Ishikawa (cell line): ENCODE data around the gene FCER1G.

Source experiments
- CEBPB ChIP-seq: IDR thresholded peaks from 2 replicates; pipeline ENCODE4 v1.6.1; 2012
- CREB1 ChIP-seq: IDR thresholded peaks from 2 replicates; pipeline ENCODE4 v1.6.1; 2012; ENCODE audit warnings: low read depth
- EGR1 ChIP-seq: IDR thresholded peaks from 2 replicates; pipeline ENCODE4 v1.6.1; 2012
- NFIC ChIP-seq: IDR thresholded peaks from 2 replicates; pipeline ENCODE4 v1.6.1; 2012
- TAF1 ChIP-seq: IDR thresholded peaks from 2 replicates; pipeline ENCODE4 v1.6.1; 2012; ENCODE audit warnings: low read depth, mild to moderate bottlenecking
- YY1 ChIP-seq: IDR thresholded peaks from 2 replicates; pipeline ENCODE4 v1.6.1; 2012; ENCODE audit warnings: low read depth
- TF ChIP-seq, protein P1 (sequence below): IDR thresholded peaks from 2 replicates; pipeline ENCODE4 v1.6.1; 2012
- TF ChIP-seq, protein P2 (sequence below): IDR thresholded peaks from 2 replicates; pipeline ENCODE4 v1.6.1; 2012
- TF ChIP-seq, protein P3 (sequence below): IDR thresholded peaks from 2 replicates; pipeline ENCODE4 v1.6.1; 2012; ENCODE audit warnings: low read depth, mild to moderate bottlenecking

Gene FCER1G

DNA sequence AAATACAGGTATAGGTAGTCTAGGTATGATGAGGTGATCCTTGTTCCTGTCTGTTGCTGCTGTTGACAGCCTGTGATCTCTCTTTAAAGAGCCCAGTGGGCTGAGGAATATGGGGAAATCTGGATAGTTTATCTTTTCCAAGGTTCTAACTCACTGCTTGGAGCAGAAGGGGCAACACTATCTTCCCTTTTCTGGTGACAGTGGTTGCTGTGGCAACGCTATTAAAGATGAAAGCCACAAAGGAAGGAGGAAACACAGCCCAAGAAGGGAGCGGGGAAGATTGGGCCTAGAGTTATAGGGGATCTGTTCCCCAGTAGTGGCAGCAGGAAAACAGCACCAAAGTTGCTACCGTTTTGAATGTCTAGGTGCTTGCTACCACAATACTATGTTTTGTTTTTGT lies 52.2 kb downstream of the FCER1G start:
- TF ChIP-seq CEBPB (no peak), TAF1 (no peak), CREB1 (no peak), NFIC (no peak), EGR1 (no peak), YY1 (no peak)
- TF ChIP-seq, protein P1, sequence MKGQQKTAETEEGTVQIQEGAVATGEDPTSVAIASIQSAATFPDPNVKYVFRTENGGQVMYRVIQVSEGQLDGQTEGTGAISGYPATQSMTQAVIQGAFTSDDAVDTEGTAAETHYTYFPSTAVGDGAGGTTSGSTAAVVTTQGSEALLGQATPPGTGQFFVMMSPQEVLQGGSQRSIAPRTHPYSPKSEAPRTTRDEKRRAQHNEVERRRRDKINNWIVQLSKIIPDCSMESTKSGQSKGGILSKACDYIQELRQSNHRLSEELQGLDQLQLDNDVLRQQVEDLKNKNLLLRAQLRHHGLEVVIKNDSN: no peak
- TF ChIP-seq, protein P2, sequence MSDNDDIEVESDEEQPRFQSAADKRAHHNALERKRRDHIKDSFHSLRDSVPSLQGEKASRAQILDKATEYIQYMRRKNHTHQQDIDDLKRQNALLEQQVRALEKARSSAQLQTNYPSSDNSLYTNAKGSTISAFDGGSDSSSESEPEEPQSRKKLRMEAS: no peak
- TF ChIP-seq, protein P3, sequence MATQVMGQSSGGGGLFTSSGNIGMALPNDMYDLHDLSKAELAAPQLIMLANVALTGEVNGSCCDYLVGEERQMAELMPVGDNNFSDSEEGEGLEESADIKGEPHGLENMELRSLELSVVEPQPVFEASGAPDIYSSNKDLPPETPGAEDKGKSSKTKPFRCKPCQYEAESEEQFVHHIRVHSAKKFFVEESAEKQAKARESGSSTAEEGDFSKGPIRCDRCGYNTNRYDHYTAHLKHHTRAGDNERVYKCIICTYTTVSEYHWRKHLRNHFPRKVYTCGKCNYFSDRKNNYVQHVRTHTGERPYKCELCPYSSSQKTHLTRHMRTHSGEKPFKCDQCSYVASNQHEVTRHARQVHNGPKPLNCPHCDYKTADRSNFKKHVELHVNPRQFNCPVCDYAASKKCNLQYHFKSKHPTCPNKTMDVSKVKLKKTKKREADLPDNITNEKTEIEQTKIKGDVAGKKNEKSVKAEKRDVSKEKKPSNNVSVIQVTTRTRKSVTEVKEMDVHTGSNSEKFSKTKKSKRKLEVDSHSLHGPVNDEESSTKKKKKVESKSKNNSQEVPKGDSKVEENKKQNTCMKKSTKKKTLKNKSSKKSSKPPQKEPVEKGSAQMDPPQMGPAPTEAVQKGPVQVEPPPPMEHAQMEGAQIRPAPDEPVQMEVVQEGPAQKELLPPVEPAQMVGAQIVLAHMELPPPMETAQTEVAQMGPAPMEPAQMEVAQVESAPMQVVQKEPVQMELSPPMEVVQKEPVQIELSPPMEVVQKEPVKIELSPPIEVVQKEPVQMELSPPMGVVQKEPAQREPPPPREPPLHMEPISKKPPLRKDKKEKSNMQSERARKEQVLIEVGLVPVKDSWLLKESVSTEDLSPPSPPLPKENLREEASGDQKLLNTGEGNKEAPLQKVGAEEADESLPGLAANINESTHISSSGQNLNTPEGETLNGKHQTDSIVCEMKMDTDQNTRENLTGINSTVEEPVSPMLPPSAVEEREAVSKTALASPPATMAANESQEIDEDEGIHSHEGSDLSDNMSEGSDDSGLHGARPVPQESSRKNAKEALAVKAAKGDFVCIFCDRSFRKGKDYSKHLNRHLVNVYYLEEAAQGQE: no peak
